ENCODE results near the gene SPSB3. TPM values are rescaled to one million over a fixed set of nuclear protein-coding genes. Genes with fewer than 3 reads are reported as not detected.
A peak's percentile ranks its signal among the peaks of the same experiment; 100 is the strongest.

Gene SPSB3
- total RNA-seq: 27.1 and 28.3 TPM in 2 replicates

DNA sequence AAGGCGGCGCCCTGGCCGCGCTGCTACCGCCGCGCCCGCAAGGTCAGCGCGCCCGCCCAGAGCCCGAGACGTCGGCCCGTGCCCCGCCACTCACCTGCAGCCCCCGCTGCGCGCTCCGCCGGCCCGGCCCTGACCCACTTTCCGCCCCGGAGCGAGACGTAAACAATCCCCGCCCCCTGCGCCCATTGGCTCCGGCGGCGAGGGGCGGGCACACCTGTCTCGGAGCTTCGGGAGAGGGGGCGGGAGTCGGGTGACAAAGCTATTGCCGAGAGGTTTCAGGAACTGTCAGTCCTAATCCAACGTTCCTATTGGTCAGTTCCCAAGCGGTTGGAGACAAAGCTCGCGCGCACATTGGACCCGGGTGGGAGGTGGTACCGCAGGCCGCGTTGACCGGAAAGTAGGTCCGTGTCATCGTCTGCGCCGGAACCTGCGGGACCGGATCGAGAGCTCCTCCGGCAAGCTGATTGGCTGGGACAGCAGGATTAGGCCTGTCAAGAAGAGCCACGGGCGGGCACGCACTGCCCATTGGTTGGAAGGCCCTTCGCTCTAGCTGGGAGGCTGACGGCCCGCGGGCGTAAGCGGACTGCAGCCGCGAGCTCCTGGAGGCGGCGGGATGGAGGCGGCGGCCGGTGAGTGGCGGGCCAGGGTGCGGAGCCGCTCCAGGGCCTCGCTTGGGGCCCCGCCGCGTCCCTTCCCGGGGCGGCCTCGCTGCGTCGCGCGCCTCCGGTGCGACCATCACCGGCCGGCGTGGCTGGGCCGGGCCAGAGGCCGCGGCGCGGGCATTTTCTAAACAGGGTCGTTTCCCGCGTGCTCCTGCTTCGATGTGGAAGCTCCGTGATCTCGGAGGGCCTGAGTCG, at the start of gene SPSB3, which contains the start of gene NUBP2:
Gene SPSB3, minus strand, starts transcription at position 164 of the 857 bp plus-strand sequence. CDS start 1,088 bp downstream, outside the sequence.
Gene NUBP2, plus strand, starts transcription at position 553 of the 857 bp plus-strand sequence. Its CDS starts 61 bp downstream, at position 614.
- Mint-ChIP-seq H3K27me3 (ENCODE audit: low read depth) (no peaks in the 10 kb centered on the region), H3K4me1 (ENCODE audit: low read depth) (peaks cover 11% of the 10 kb centered on the region), H3K9me3 (no peaks in the 10 kb centered on the region), H3K27ac (peak within 1 kb of the TSS; percentile 83), H3K36me3 (ENCODE audit: low read depth) (peaks cover 11% of the 10 kb centered on the region), H3K4me3 (ENCODE audit: low read depth) (peak within 1 kb of the TSS; percentile 90)
- DNase-seq (ENCODE audit: low spot score): peak; percentile 99
- intact Hi-C loops (cut with micrococcal nuclease): loop anchor here (1.0 to 5.0 kb wide), 6 partner anchors 9 to 362 kb away; partner anchors contain the start of genes FAHD1, HAGH, MAPK8IP3 and MRPS34

DNA sequence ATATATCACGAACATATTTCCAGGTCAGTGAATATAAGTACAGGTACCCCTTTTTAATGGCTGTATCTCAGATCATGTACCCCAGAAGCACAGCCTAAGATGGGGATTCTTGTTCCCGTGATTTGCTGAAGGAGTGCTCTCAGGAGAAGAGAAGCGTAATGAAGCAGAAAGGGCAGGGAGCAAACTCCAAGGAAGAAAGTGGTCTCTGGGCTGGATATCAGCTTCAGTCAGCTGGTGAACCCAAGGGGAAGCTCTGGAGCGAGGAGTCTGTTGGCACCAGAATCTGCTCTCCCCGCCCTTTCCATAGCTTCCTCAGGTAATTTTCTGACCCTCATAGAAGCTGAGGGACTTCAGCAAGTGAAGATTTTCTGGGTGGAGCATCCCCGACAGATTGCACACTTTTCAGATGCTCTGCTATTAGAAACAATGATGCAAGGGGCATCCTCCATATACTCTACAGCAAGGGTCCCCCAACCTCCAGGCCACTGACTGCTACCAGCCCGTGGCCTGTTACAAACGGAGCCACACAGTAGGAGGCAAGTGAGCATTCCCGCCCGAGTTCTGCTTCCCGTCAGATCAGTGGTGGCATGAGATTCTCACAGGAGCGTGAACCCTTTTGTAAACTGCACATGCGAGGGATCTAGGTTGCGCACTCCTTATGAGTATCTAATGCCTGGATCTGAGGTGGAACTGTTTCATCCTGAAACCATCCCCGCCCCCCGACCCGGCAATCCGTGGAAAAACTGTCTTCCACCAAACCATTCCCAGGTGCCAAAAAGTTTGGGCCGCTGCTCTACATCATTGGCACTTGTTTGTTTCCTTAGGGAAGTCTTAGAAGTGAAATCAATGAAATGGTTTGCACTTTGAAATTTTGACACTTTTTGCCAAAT, 49.1 kb upstream of the SPSB3 start:
- Mint-ChIP-seq H3K4me1 (ENCODE audit: low read depth) (peaks cover 14% of the 10 kb centered on the region), H3K27me3 (ENCODE audit: low read depth) (no peaks in the 10 kb centered on the region), H3K36me3 (ENCODE audit: low read depth) (no peaks in the 10 kb centered on the region), H3K27ac (no peak overlapping the region), H3K9me3 (no peaks in the 10 kb centered on the region), H3K4me3 (ENCODE audit: low read depth) (no peak overlapping the region)
- intact Hi-C loops (cut with micrococcal nuclease): no loop called here
- no peak for DNase-seq (ENCODE audit: low spot score)

DNA sequence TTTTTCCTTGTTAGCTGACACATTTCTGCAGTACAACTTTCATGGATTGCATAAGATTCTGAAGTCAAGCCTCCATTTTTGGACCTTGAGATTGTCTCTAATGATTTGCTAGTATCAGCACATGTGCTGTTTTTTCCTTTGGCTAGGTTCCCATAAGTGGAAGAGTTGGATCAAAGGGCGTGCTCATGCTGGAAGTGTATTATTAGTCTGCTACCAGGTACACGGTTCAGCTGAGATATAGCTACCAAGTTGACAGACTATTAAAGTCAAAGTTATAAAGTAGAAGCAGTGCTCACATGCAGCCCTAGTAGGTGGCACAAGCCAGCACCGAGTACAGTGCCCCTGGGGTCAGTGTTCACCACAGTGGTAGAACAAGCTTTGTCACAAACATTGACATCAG, 47.8 kb upstream of the SPSB3 start:
- Mint-ChIP-seq H3K27ac (no peak overlapping the region), H3K36me3 (ENCODE audit: low read depth) (no peaks in the 10 kb centered on the region), H3K4me1 (ENCODE audit: low read depth) (peaks cover 14% of the 10 kb centered on the region), H3K4me3 (ENCODE audit: low read depth) (no peak overlapping the region), H3K27me3 (ENCODE audit: low read depth) (no peaks in the 10 kb centered on the region), H3K9me3 (no peaks in the 10 kb centered on the region)
- intact Hi-C loops (cut with micrococcal nuclease): no loop called here
- DNase-seq (ENCODE audit: low spot score): no peak

DNA sequence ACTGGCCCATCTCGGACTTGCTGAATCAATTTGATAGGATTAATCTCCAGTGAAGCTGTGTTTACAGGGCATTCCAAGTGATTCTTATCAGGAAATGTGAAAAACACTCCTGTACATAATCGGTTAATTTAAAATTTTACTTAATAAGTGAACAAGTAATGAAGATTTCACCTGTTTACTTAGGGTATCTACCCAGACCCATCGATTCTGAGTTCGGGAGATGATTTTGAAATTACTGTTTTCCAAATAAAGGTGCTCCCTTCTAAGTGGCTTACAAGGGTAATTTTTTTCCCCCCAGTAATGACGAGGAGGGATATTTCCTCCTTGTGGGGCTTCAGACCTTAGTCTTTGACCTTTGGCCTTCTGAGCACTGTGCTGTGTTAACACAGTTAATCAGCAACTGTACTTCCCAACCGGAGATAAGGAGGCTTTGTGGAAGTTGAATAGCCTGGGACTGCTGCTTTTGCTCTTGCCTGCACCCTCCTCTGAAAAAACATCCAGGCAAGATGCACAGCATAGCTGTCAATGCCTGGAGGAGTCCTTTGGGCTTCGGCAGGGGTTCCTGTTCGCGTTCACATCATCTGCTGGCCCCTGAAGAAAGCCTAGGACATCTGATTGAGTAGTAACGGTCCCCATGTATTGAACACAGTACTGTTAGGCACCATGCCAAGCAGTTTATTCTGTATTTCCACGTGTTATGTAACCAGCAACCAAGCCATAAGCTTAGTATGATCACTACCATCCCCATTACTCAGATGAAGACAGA, 46.5 kb upstream of the SPSB3 start:
- intact Hi-C loops (cut with micrococcal nuclease): no loop called here
- no peaks in the 10 kb centered on the region for H3K27me3 Mint-ChIP-seq (ENCODE audit: low read depth)
- no peak for DNase-seq (ENCODE audit: low spot score)
- H3K27ac Mint-ChIP-seq: peak overlapping the region; percentile 42
- H3K4me3 Mint-ChIP-seq (ENCODE audit: low read depth): peak overlapping the region; percentile 52
- H3K4me1 Mint-ChIP-seq (ENCODE audit: low read depth): peaks cover 22% of the 10 kb centered on the region
- H3K9me3 Mint-ChIP-seq: no peaks in the 10 kb centered on the region
- no peaks in the 10 kb centered on the region for H3K36me3 Mint-ChIP-seq (ENCODE audit: low read depth)

DNA sequence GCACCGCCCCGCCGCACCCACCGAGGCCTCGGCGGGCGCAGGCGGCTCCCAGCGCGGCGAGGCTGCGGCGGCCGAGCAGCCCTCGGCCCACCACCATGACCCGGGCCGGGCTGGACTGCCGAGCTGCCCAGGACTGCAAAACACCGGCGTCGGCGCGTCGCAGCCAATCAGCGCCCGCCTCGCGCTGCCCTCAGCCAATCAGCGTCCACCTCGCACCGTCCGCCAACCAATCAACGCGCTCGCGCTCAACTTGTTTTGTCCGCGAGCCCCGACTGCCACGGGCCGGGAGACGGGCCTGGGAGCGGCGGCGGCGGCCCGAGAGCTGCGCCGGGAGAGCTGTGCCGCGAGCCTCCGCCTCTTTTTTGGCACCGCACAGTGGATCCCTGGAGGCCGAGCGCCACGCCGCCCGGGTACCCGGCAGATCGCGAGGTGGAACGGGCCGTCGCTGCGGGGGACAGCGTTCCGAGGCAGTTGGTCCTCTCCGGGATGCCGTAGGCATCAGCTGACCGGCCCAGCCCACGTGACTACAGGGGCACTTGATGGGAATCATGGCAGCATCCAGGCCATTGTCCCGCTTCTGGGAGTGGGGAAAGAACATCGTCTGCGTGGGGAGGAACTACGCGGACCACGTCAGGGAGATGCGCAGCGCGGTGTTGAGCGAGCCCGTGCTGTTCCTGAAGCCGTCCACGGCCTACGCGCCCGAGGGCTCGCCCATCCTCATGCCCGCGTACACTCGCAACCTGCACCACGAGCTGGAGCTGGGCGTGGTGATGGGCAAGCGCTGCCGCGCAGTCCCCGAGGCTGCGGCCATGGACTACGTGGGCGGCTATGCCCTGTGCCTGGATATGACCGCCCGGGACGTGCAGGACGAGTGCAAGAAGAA, 44.6 kb upstream of the SPSB3 start, which contains the start of the genes FAHD1 and HAGH:
Gene FAHD1, plus strand, starts transcription at position 516 of the 883 bp plus-strand sequence. Its CDS starts 33 bp downstream, at position 549.
Gene HAGH, minus strand, starts transcription at position 135 of the 883 bp plus-strand sequence. Its CDS starts 38 bp downstream, at position 97.
- Mint-ChIP-seq H3K9me3 (no peaks in the 10 kb centered on the region), H3K36me3 (ENCODE audit: low read depth) (no peaks in the 10 kb centered on the region), H3K4me1 (ENCODE audit: low read depth) (peaks cover 24% of the 10 kb centered on the region), H3K4me3 (ENCODE audit: low read depth) (peak within 1 kb of the TSS; percentile 93), H3K27ac (peak within 1 kb of the TSS; percentile 85), H3K27me3 (ENCODE audit: low read depth) (no peaks in the 10 kb centered on the region)
- peak; percentile 92 for DNase-seq (ENCODE audit: low spot score)
- intact Hi-C loops (cut with micrococcal nuclease): loop anchor here (2.0 kb wide), 2 partner anchors 44 to 54 kb away; partner anchors contain the start of genes EME2, MRPS34, NUBP2 and SPSB3

DNA sequence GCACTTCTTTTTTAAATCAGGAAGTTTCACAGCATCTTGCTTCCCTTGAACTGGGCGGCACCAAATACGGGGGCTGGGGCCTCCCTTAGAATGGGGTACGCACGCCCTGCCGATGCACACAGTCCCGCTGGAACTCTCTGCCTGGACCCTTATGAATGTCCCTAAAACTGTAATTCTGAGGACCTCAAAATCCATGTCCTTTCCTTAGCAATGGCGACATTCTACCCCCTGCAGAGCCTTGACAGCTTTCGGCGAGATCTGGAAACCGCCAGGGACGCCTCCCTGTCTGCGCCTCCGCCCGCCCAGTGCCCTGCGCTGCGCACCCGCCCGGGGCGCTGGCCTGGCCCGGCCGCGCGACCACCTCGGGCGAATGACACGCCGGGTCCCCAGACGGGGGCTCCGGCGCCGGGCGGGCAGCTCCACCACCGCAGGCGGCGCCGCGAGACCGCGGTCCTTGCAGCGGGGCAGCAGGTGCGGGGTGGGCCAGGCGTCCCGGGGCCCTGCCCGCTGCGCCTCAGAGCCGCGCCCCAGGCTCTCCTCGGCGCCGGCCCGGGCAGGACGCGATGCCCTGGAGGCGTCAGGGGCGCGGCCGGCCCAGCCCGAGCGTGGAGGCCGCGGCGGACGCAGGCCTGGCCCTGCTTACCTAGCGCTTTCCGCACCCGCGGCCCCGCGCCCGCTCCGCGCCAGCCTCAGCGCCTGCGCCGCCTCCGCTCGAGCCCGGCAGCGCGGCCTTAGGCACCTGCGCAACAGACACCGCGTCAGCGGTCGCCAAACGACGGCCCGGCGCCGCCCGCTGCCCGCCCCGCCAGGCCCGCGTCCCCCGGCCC, 43.7 kb upstream of the SPSB3 start:
- no peaks in the 10 kb centered on the region for H3K36me3 Mint-ChIP-seq (ENCODE audit: low read depth)
- H3K27me3 Mint-ChIP-seq (ENCODE audit: low read depth): no peaks in the 10 kb centered on the region
- H3K27ac Mint-ChIP-seq: peak overlapping the region; percentile 85
- intact Hi-C loops (cut with micrococcal nuclease): loop anchor here (2.0 kb wide), 2 partner anchors 43 to 53 kb away; partner anchors contain the start of genes EME2, MRPS34, NUBP2 and SPSB3
- H3K4me1 Mint-ChIP-seq (ENCODE audit: low read depth): peaks cover 24% of the 10 kb centered on the region
- no peaks in the 10 kb centered on the region for H3K9me3 Mint-ChIP-seq
- peak; percentile 30 for DNase-seq (ENCODE audit: low spot score)
- H3K4me3 Mint-ChIP-seq (ENCODE audit: low read depth): peak overlapping the region; percentile 80

DNA sequence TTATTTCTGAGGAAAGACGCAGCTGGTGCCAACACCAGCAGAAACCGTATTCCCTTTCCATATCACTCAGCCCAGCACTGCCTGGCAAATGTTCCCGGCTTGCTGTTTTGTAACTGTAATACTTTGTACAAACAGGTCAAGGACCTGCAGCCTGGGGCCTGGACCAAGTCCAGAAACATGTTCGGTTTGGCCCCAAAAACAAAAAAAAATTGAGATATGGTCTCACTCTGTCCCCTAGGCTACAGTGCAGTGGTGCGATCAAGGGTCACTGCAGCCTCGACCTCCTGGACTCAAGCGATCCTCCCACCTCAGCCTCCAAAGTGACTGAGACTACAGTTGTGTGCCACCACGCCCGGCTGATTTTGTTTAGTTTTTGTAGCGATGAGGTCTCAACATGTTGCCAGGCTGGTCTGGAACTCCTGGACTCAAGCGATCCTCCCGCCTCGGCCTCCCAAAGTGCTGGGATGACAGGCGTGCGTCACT, 43.1 kb upstream of the SPSB3 start:
- intact Hi-C loops (cut with micrococcal nuclease): no loop called here
- peaks cover 24% of the 10 kb centered on the region for H3K4me1 Mint-ChIP-seq (ENCODE audit: low read depth)

DNA sequence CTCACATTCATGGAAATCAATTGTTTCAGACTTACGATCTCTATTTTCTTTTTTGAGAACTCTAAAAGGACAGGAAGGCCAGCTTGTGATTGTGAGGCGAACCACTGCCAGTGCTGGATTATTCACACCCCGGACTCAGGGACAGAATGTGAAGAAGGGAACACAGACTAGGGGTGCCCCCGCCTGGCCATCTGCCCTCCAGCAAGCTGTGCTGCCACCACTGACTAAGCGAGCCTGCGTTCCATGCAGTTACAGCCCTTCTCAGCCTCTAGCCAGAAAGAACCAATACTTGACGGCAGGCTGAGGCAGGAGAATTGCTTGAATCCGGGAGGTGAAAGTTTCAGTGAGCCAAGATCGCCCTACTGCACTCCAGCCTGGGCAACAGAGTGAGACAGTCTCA, 41.5 kb upstream of the SPSB3 start:
- Mint-ChIP-seq H3K9me3 (no peaks in the 10 kb centered on the region), H3K27me3 (ENCODE audit: low read depth) (no peaks in the 10 kb centered on the region), H3K36me3 (ENCODE audit: low read depth) (no peaks in the 10 kb centered on the region), H3K4me1 (ENCODE audit: low read depth) (peaks cover 19% of the 10 kb centered on the region), H3K4me3 (ENCODE audit: low read depth) (peak overlapping the region; percentile 21), H3K27ac (no peak overlapping the region)
- intact Hi-C loops (cut with micrococcal nuclease): no loop called here
- no peak for DNase-seq (ENCODE audit: low spot score)

More for the DNA sequence above, 43.1 kb upstream of the SPSB3 start:
- Mint-ChIP-seq H3K9me3 (no peaks in the 10 kb centered on the region), H3K27ac (peak overlapping the region; percentile 85), H3K36me3 (ENCODE audit: low read depth) (no peaks in the 10 kb centered on the region), H3K27me3 (ENCODE audit: low read depth) (no peaks in the 10 kb centered on the region), H3K4me3 (ENCODE audit: low read depth) (peak overlapping the region; percentile 80)
- no peak for DNase-seq (ENCODE audit: low spot score)

DNA sequence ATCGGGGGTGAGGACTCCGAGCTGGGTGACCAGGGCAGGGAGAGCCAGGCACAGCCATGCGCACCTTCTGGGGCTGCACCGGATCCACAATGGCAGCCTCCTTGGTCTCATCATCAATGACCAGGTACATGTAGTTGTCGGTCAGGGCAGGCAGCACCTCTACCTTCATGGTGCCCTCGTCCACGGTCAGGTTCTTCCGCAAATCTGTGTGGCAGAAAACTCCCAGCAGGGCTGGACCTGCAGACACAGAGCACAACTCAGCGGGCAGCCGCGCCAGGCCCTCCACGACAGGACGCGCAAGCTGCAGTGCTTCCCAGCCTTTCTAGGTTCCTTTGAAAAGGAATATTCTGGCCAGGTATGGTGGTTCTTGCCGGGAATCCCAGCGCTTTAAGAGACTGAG, 40.4 kb upstream of the SPSB3 start:
- no peak for DNase-seq (ENCODE audit: low spot score)
- H3K4me1 Mint-ChIP-seq (ENCODE audit: low read depth): peaks cover 14% of the 10 kb centered on the region
- no peak overlapping the region for H3K4me3 Mint-ChIP-seq (ENCODE audit: low read depth)
- H3K36me3 Mint-ChIP-seq (ENCODE audit: low read depth): no peaks in the 10 kb centered on the region
- no peak overlapping the region for H3K27ac Mint-ChIP-seq
- intact Hi-C loops (cut with micrococcal nuclease): no loop called here
- H3K27me3 Mint-ChIP-seq (ENCODE audit: low read depth): no peaks in the 10 kb centered on the region
- H3K9me3 Mint-ChIP-seq: no peaks in the 10 kb centered on the region

DNA sequence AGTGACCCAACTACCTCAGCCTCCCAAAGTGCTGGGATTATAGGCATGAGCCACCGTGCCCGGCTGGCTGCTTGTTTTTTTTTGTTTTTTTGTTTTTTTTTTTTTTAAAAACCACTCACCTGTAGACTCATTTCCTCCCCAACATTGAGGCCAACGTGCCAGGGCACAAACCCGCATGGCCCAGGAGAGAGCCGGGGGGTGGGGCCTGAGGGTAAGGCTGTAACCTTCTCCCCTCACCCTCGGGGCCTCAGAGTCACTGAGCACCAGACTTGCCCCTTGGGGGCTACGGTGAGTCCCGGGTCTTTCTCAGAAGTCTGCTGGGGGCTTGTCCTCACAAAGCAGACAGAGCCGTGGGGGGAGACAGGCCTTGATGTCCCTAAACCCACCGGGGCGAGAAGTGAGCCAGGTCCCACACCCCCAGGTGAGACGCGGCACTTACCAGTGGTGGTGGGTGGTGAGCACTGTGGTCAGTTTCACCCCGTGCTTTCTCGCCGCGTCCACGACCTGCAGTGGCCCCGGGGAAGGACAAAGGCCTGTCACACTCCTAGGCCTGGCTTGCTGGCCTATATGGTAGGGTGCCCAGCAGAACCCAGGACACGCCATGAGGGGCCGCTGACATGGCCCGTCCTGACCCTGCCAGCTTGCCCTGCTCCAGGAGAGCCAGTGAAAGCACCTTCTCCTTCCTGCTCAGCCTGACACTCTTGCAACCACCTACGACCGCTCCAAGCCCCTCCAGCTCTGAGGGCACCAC, 39.7 kb upstream of the SPSB3 start:
- H3K27ac Mint-ChIP-seq: no peak overlapping the region
- peaks cover 10% of the 10 kb centered on the region for H3K4me1 Mint-ChIP-seq (ENCODE audit: low read depth)
- no peaks in the 10 kb centered on the region for H3K27me3 Mint-ChIP-seq (ENCODE audit: low read depth)
- H3K36me3 Mint-ChIP-seq (ENCODE audit: low read depth): no peaks in the 10 kb centered on the region
- intact Hi-C loops (cut with micrococcal nuclease): no loop called here
- no peaks in the 10 kb centered on the region for H3K9me3 Mint-ChIP-seq
- DNase-seq (ENCODE audit: low spot score): no peak
- H3K4me3 Mint-ChIP-seq (ENCODE audit: low read depth): no peak overlapping the region
